K562 (cell line): Measurements from ENCODE around the gene PRAC1.

Experiments
- NCOA4 ChIP-seq: fragments of 450-650 bp; IDR thresholded peaks from 2 replicates; pipeline ENCODE4 v1.6.1; 2018; ENCODE audit warnings: mild to moderate bottlenecking; ENCODE audit not compliant: partially characterized antibody
- TF ChIP-seq, protein P1 (sequence below): sonication (generic); formaldehyde crosslinking; IDR thresholded peaks from 2 replicates; pipeline ENCODE4 v1.8.1; 2023; ENCODE audit warnings: mild to moderate bottlenecking, missing genetic modification reagents, moderate library complexity

DNA sequence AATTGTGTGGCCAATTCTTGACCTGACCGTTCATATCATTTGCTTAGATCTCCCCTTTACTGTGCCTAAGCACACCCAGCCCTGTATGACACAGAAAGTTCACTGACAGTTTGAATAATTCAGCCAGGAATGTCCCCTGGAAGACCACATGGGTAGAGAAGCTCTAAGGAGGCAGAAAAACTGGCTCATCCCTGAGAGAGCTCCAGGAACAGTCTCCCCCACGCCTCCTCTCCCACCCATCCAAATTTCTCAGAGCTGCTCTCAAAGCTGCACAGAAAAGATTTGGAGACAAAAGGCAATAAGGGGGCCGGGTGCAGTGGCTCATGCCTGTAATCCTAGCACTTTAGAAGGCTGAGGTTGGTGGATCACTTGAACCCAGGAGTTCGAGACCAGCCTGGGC lies 11.2 kb downstream of the PRAC1 start:
- TF ChIP-seq NCOA4, result no peak
- TF ChIP-seq, protein P1, sequence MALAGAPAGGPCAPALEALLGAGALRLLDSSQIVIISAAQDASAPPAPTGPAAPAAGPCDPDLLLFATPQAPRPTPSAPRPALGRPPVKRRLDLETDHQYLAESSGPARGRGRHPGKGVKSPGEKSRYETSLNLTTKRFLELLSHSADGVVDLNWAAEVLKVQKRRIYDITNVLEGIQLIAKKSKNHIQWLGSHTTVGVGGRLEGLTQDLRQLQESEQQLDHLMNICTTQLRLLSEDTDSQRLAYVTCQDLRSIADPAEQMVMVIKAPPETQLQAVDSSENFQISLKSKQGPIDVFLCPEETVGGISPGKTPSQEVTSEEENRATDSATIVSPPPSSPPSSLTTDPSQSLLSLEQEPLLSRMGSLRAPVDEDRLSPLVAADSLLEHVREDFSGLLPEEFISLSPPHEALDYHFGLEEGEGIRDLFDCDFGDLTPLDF (CRISPR knock-in tag), result no peak
